Measurements from ENCODE around the gene XPR1. TPM values are rescaled to one million over a fixed set of nuclear protein-coding genes. Genes with fewer than 3 reads are reported as not detected.

Gene XPR1
- total and polyA plus RNA-seq, 2 of the 8 experiments (the other 6 are each of a cell fraction or from before 2014, with no cell fraction given), result 28.6 to 43.9 TPM

GRCh38 chr1:180610556-180611015 is 21.2 kb upstream of the XPR1 start:
- POLR2A ChIA-PET (ENCODE audit: partially characterized antibody), result interaction anchor here (1.6 kb wide), 1 partner anchor 168 kb away, joined by 4 read pairs; no protein-coding TSS in a partner anchor
- Histone ChIP-seq H2BK5ac (ENCODE audit: low read depth, low read length) (0 out of 2 replicates have a peak overlapping the region, but pooled peaks have one; percentile 41), H3K23me2 (ENCODE audit: low read depth, low read length) (no peaks in the 10 kb centered on the region; the same call in 1 of the 2 replicates), H2AFZ (ENCODE audit: low read length) (peak overlapping the region; percentile 85), H3K9ac (replicated peaks in 1 of 4; ENCODE audit: extremely low read depth in 1 of 4, low read depth in 3 of 4, low read length in 3 of 4) (peak overlapping the region in 1 of 4 experiments; percentile 14; a peak in 1 of 7 replicates), H2BK20ac (ENCODE audit: low read length) (no peak overlapping the region), H3K14ac (ENCODE audit: insufficient read length) (no peak overlapping the region), H4K20me1 (replicated peaks in 1 of 2; ENCODE audit: control insufficient read depth in 1 of 2, insufficient read depth in 2 of 2, low read length in 2 of 2) (no peaks in the 10 kb centered on the region), H4K8ac (ENCODE audit: extremely low read depth, insufficient read depth, low read length) (no peak overlapping the region), H3K36me3 (ENCODE audit: control insufficient read depth in 2 of 4, insufficient read depth in 4 of 4, low read length in 3 of 4) (no peaks in the 10 kb centered on the region), H4K5ac (ENCODE audit: insufficient read length, low read depth, low read length) (no peak overlapping the region), H3K4me3 (ENCODE audit: extremely low read depth in 1 of 4, insufficient read depth in 2 of 4, low read depth in 3 of 4, low read length in 4 of 4) (no peak overlapping the region), H2BK120ac (replicated peaks; ENCODE audit: low read depth, low read length) (no peak overlapping the region), H2BK12ac (ENCODE audit: low read depth, low read length) (no peak overlapping the region; the same call in 1 of the 2 replicates), H2AK5ac (ENCODE audit: low read depth, low read length) (no peak overlapping the region), H3K27me3 (replicated peaks in 1 of 4; ENCODE audit: control insufficient read depth in 3 of 4, extremely low read depth in 1 of 4, insufficient read depth in 3 of 4, low read length in 3 of 4) (no peaks in the 10 kb centered on the region), H3K9me3 (ENCODE audit: insufficient read depth in 2 of 2, low read depth in 1 of 2, low read length in 1 of 2) (no peaks in the 10 kb centered on the region), H3K56ac (replicated peaks; ENCODE audit: insufficient read length, low read depth, low read length) (no peak overlapping the region), H3K18ac (ENCODE audit: extremely low read depth, low read length) (no peak overlapping the region), H3K23ac (ENCODE audit: insufficient read length) (no peak overlapping the region), H3K79me1 (ENCODE audit: low read depth, low read length) (no peaks in the 10 kb centered on the region), H3K4me1 (replicated peaks in 1 of 4; ENCODE audit: control insufficient read depth in 3 of 4, insufficient read depth in 4 of 4, low read length in 3 of 4) (peaks cover 0 to 10% (median 2%) of the 10 kb centered on the region in 4 experiments; a peak in 4 of 7 replicates), H2BK15ac (ENCODE audit: low read length) (no peak overlapping the region), H3K79me2 (ENCODE audit: control insufficient read depth in 1 of 2, insufficient read depth in 2 of 2, low read length in 2 of 2) (no peaks in the 10 kb centered on the region), H4K91ac (replicated peaks; ENCODE audit: insufficient read length, low read length) (no peak overlapping the region), H3K27ac (ENCODE audit: low read depth, low read length) (no peak overlapping the region), H3K4me2 (ENCODE audit: insufficient read depth in 1 of 2, low read depth in 2 of 2, low read length in 2 of 2) (no peak overlapping the region), H3K4ac (replicated peaks; ENCODE audit: insufficient read length, low read depth, low read length) (no peak overlapping the region)
- 0 out of 2 replicates have a peak, but pooled peaks have one; percentile 45 for TF ChIP-seq TEAD4 (IDR thresholded peaks at IDR 0.05; ENCODE audit: low read depth, low read length)
- no peak for TF ChIP-seq EGR1 (IDR thresholded peaks at IDR 0.05; ENCODE audit: borderline replicate concordance, low read depth, low read length)
- DNase-seq (ENCODE audit: low read depth in 1 of 2, low spot score in 2 of 2) (no peak), FAIRE-seq (no peak)
- CTCF ChIA-PET (ENCODE audit: partially characterized antibody), result interaction anchor here (0.6 to 1.6 kb wide), 4 partner anchors 21 to 253 kb away, joined by 3 to 4 read pairs (median 4); no protein-coding TSS in a partner anchor
- 73% methylated on average over 3 of the region's 3 CpGs; no CpG with 5 or more reads in 1 of the 2 experiments for WGBS, 2 experiments (ENCODE audit: extremely low coverage in 1 of 2, insufficient coverage in 1 of 2, insufficient read length in 1 of 2, insufficient replicate concordance in 2 of 2, low coverage in 1 of 2, low lambda C conversion rate in 2 of 2, missing lambda C conversion rate in 1 of 2)

Measured in H1 (cell line).